Astrocyte of the cerebellum (primary cell): Measurements from ENCODE around the gene IRX4.

Experiments used
- DNase-seq: peaks from one replicate; pipeline ENCODE4 v3.0.0-alpha.2; 2011; ENCODE audit warnings: low read depth
- H3K4me3 ChIP-seq: 2 replicates; pipeline ENCODE4 v1.5.1; 2011; ENCODE audit warnings: mild to moderate bottlenecking, low read depth, low read length, moderate library complexity
- in situ Hi-C: cut with HindIII; loops from 2 replicates; pipeline ENCODE4 v1.10.0; 2017; ENCODE audit warnings: low sequenced_read_pairs
- TF ChIP-seq, protein P1 (sequence below): IDR thresholded peaks from 2 replicates; pipeline ENCODE4 v1.5.1; 2012; ENCODE audit warnings: low read length, low read depth, moderate library complexity, mild to moderate bottlenecking; ENCODE audit errors: missing control alignments

IRX4 gene

DNA sequence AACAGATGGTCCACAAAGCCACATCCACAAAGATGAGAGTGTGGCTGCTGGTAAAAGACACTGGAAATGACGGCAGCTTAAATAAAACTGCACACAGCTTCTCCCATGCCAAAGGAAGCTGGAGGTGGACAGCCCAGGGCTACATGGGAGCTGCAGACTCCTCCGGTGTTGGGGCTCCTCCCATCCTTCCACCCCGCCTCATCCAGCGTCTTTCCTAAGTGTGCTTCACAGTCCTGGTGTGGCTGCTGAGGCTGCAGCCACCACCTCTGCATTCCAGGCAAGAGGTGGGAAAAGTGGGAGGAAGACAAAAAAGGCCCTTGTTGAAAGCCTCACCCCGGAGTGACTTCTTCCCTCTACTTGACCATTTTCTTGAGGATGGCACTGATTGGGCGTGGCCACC is 37.0 kb upstream of the IRX4 start:
- no peak for DNase-seq
- TF ChIP-seq, protein P1, sequence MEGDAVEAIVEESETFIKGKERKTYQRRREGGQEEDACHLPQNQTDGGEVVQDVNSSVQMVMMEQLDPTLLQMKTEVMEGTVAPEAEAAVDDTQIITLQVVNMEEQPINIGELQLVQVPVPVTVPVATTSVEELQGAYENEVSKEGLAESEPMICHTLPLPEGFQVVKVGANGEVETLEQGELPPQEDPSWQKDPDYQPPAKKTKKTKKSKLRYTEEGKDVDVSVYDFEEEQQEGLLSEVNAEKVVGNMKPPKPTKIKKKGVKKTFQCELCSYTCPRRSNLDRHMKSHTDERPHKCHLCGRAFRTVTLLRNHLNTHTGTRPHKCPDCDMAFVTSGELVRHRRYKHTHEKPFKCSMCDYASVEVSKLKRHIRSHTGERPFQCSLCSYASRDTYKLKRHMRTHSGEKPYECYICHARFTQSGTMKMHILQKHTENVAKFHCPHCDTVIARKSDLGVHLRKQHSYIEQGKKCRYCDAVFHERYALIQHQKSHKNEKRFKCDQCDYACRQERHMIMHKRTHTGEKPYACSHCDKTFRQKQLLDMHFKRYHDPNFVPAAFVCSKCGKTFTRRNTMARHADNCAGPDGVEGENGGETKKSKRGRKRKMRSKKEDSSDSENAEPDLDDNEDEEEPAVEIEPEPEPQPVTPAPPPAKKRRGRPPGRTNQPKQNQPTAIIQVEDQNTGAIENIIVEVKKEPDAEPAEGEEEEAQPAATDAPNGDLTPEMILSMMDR: no peak
- in situ Hi-C loops: no loop called here
- H3K4me3 ChIP-seq: no peak overlapping the region

DNA sequence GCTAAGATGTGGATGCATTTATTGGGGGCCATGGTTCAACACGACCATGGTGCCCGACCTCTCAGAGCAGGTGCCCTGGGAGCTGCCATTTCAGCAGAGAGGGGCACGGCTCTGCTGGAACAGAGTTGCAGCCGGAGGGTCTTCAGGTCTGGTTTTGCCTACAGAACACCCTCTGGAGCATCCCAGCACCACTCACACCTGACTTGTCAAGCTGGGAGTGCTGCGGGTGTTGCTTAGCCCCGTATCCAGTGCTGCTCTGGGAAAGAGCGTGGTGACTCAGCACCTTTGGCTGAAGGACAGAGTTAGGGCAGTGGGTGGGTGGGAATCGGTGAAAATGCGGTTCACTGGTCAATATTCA is 36.5 kb upstream of the IRX4 start:
- no peak overlapping the region for H3K4me3 ChIP-seq
- TF ChIP-seq, protein P1: no peak
- DNase-seq: no peak
- in situ Hi-C loops: no loop called here

DNA sequence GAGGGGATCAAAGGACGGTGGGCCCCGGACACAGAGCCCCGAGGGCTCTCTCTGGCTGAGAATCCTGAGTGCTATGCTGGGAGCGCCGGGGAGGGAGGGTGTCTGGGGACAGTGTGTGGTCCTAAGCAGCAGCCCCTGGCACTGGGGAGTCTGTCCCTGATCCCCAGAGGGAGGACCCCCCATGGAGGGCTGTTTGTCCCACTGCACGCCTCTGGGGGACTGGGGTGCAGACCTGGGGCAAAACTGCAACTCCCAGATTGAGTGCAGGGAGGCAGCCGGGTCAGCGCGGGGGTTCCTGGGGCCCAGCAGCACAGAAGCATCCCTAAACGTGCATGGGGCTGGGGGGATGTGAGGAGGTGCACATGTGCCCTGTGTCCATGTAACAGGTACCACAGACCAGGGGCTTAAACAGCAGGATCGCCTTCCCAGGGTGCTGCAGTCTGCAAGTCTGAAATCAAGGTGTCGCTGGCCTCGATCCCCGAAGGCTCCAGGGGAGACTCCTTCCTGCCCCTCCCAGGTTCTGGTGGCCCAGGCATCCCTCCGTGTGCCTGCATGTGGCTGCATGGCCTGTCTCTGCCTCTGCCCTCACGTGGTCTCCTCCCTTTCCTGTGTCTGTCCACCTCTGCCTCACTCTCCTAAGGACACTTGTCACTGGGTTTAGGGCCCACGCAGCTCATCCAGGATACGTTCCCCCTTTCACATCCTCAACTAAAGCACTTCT is 35.9 kb upstream of the IRX4 start:
- TF ChIP-seq, protein P1: no peak
- in situ Hi-C loops: no loop called here
- no peak overlapping the region for H3K4me3 ChIP-seq
- no peak for DNase-seq

DNA sequence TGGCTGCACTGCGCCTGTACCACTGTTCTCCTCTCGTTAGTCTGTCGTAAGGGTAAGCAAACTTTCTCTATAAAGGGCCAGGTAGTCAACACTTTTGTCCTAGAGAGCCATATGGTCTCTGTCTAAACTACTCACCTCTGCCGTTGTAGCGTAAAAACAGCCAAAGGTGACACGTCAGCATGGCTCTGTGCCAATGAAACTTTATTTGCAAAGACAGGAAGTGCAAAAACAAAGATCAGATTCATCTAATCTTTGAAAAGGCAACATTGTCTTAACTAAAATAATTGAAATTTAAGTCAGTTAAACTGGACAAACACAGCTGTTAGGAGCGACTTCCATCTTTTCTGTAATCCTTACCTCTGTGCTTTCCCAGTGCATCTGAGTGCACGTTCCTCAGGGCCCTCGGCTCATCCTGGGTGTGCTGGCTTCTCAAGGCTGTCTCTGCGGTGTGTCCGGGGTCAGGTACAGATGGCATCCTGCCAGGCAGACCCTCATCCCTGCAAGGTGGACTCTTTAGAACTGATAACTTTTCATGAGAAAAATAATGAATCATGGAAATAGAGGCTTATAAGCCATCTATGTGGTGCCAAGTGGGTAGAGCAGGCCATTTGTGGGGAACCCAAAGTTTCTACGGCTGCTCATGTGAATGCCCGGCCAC is 35.2 kb upstream of the IRX4 start:
- H3K4me3 ChIP-seq: no peak overlapping the region
- TF ChIP-seq, protein P1: no peak
- in situ Hi-C loops: no loop called here
- DNase-seq: no peak

DNA sequence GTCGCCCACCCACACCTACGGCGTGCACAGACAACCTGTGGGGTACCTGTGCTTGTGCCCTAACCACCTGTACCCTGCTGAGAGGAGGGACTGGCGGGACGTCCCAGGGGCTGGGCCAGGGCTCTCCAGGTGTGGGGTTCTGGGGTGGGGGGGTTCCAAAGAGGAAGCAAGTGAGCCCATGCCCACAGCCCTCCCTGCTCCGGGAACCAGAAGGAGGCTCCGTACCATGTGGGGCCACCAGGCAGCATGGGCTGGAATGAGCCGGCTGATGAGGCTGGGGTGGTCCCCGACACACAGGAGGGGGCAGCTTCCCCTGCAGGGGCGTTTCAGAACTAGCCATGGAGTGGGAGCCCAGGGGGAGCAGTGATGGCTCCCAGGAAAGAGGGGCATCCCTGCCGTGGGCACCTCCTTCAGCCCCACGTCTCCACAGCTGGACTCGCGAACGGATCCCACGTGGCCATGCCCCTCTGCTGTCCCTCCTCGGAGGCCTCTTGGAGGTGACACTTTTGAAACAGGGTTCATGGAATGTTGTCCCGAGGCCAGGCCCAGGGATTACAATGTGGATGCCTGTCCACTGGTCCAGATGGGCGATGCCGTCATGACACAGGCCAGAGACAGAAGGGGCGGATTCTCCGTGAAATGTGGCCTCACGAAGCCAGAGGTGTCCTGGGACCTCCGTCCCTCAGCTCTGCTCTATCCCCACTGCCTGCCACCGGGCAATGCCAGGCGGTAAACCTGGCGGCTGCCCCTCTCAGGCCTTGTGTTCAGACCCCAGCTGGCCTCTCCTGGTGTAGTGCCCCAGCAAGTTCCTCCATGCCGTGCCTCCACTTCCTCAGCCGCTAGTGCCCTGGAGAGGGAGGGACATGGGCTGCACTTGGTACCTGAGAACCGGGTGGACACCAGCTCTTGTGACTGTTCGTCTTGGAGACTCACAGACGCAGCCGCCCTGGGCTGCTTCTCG is 33.6 kb upstream of the IRX4 start:
- in situ Hi-C loops: no loop called here
- DNase-seq: no peak
- no peak overlapping the region for H3K4me3 ChIP-seq
- TF ChIP-seq, protein P1: no peak

DNA sequence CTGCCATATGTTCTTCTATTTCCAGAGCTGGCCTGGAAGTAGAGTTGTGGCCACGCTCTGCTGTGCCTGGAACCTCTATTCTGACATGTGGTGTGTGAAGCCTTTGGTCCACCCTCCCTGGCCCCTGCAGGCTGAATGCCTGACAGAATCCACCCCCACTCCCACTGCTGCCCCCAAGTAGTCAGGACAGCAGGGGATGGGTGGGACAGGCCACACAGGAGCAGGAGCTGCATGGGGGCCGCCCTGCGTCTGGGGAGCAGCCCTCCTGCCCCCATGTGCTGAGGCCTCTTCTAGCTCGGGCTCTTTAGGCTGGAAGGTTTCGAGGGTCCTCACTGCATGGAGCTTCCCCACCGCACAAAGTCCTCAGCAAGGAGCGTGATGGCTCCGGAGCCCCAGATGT is 32.6 kb upstream of the IRX4 start:
- no peak overlapping the region for H3K4me3 ChIP-seq
- TF ChIP-seq, protein P1: no peak
- DNase-seq: no peak
- in situ Hi-C loops: no loop called here
